ENCODE data around the gene DDX6. TPM values are rescaled to one million over a fixed set of nuclear protein-coding genes. Genes with fewer than 3 reads are reported as not detected.

Gene DDX6
- total RNA-seq, 1 experiment from 2014 or later = 229 TPM

DNA sequence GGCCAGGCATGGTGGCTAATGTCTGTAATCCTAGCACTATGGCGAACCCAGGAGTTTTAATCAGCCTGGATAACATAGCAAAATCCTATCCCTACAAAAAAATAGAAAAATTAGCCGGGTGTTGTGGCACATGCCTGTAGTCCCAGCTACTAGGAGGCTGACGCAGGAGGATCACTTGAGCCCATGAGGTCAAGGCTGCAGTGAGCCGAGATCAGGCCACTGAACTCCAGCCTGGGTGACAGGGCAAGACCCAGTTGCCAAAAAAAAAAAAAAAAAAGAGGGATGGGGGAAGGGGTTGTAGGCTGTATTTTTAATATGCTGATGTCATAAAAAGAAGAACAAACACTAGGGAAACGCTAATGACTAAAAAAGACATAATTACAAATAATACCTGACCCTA, 12.1 kb downstream of the DDX6 start:
- ChIA-PET POLR2A (ENCODE audit: low non-redundant PET) (no interaction called here), CTCF (no interaction called here)
- H3K27ac ChIP-seq (ENCODE audit: low read depth, low read length, poor library complexity, severe bottlenecking) = no peak overlapping the region
- intact Hi-C loops (cut with micrococcal nuclease; ENCODE audit: unreplicated experiment) = no loop called here
- BruUV-seq (replicated peaks) = TSS peak; percentile 2
- no peaks in the 10 kb centered on the region for H3K4me1 ChIP-seq (ENCODE audit: insufficient read depth, low read length, poor library complexity, severe bottlenecking)
- no peaks in the 10 kb centered on the region for H3K9me3 ChIP-seq (ENCODE audit: low read depth, low read length, poor library complexity, severe bottlenecking)
- DNase-seq (ENCODE audit: low spot score) = no peak
- no peak overlapping the region for H3K4me3 ChIP-seq (ENCODE audit: low read depth, low read length, poor library complexity, severe bottlenecking)
- TF ChIP-seq, protein P1, sequence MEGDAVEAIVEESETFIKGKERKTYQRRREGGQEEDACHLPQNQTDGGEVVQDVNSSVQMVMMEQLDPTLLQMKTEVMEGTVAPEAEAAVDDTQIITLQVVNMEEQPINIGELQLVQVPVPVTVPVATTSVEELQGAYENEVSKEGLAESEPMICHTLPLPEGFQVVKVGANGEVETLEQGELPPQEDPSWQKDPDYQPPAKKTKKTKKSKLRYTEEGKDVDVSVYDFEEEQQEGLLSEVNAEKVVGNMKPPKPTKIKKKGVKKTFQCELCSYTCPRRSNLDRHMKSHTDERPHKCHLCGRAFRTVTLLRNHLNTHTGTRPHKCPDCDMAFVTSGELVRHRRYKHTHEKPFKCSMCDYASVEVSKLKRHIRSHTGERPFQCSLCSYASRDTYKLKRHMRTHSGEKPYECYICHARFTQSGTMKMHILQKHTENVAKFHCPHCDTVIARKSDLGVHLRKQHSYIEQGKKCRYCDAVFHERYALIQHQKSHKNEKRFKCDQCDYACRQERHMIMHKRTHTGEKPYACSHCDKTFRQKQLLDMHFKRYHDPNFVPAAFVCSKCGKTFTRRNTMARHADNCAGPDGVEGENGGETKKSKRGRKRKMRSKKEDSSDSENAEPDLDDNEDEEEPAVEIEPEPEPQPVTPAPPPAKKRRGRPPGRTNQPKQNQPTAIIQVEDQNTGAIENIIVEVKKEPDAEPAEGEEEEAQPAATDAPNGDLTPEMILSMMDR (conservative IDR thresholded peaks at IDR 0.05; ENCODE audit: low read depth, low read length) = no peak
- TF ChIP-seq EZH2 (IDR thresholded peaks at IDR 0.05; ENCODE audit: borderline replicate concordance, low read depth, low read length, poor library complexity, severe bottlenecking) = no peak
- H3K27me3 ChIP-seq (replicated peaks; ENCODE audit: insufficient read depth, low read depth, low read length, poor library complexity) = no peaks in the 10 kb centered on the region
- H3K36me3 ChIP-seq (ENCODE audit: insufficient read depth, low read length, poor library complexity, severe bottlenecking) = peaks cover 96% of the 10 kb centered on the region

- no peaks in the 10 kb centered on the region for H3K4me1 ChIP-seq (ENCODE audit: insufficient read depth, low read length, poor library complexity, severe bottlenecking)
- ChIA-PET POLR2A (ENCODE audit: low non-redundant PET) (interaction anchor here (0.6 kb wide), 1 partner anchor 84 kb away, joined by 6 read pairs; no protein-coding TSS in a partner anchor), CTCF (interaction anchor here (0.6 kb wide), 1 partner anchor 375 kb away, joined by 3 read pairs; no protein-coding TSS in a partner anchor)
- no peak overlapping the region for H3K27ac ChIP-seq (ENCODE audit: low read depth, low read length, poor library complexity, severe bottlenecking)
- no peaks in the 10 kb centered on the region for H3K27me3 ChIP-seq (replicated peaks; ENCODE audit: insufficient read depth, low read depth, low read length, poor library complexity)
- peaks cover 90% of the 10 kb centered on the region for H3K36me3 ChIP-seq (ENCODE audit: insufficient read depth, low read length, poor library complexity, severe bottlenecking)
- BruUV-seq (replicated peaks) = no TSS peak
- TF ChIP-seq EZH2 (IDR thresholded peaks at IDR 0.05; ENCODE audit: borderline replicate concordance, low read depth, low read length, poor library complexity, severe bottlenecking) = no peak
- DNase-seq (ENCODE audit: low spot score) = no peak
- no peak overlapping the region for H3K4me3 ChIP-seq (ENCODE audit: low read depth, low read length, poor library complexity, severe bottlenecking)
- intact Hi-C loops (cut with micrococcal nuclease; ENCODE audit: unreplicated experiment) = no loop called here
- no peaks in the 10 kb centered on the region for H3K9me3 ChIP-seq (ENCODE audit: low read depth, low read length, poor library complexity, severe bottlenecking)
Observed at GRCh38 chr11:118774032-118774431, 16.9 kb downstream of the DDX6 start.

DNA sequence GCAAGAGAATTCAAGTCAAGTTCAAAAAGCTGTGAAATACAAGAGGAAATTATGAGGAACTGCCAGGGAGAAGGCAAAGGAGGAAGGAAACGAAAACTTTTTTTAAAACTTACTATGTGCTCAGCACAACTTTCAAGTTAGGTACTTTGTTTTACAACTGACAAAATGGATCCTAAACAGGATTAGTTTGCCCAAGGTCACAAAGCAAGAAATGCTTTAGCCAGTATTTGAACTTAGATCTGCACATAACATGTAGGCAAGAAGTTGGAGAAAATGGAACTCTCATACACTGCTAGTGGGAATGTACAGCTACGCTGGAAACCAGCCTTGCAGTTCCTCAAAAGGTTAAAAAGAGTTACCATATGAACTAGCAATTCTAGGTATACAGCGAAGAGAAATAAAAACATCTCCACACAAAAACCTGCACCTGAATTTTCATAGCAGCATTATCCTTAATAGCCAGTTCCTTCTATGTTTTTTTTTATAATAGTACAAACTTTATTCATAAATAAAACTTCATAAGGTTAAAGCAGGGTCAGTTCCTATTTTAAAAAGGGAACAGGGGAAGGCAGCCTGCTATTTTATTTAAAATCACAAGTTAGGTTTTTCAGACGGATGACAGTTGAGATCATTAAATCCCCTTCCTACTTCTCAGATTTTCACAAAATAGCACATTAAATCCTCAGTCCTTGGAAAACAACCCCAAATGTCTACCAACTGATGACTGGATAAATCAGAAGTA, 19.2 kb downstream of the DDX6 start:
- intact Hi-C loops (cut with micrococcal nuclease; ENCODE audit: unreplicated experiment) = no loop called here
- no peaks in the 10 kb centered on the region for H3K27me3 ChIP-seq (replicated peaks; ENCODE audit: insufficient read depth, low read depth, low read length, poor library complexity)
- CTCF ChIA-PET = no interaction called here
- no peaks in the 10 kb centered on the region for H3K4me1 ChIP-seq (ENCODE audit: insufficient read depth, low read length, poor library complexity, severe bottlenecking)
- no peak overlapping the region for H3K4me3 ChIP-seq (ENCODE audit: low read depth, low read length, poor library complexity, severe bottlenecking)
- POLR2A ChIA-PET (ENCODE audit: low non-redundant PET) = no interaction called here
- H3K9me3 ChIP-seq (ENCODE audit: low read depth, low read length, poor library complexity, severe bottlenecking) = no peaks in the 10 kb centered on the region
- H3K27ac ChIP-seq (ENCODE audit: low read depth, low read length, poor library complexity, severe bottlenecking) = peak overlapping the region; percentile 19
- DNase-seq (ENCODE audit: low spot score) = no peak
- H3K36me3 ChIP-seq (ENCODE audit: insufficient read depth, low read length, poor library complexity, severe bottlenecking) = peaks cover 89% of the 10 kb centered on the region
- no TSS peak for BruUV-seq (replicated peaks)
- TF ChIP-seq EZH2 (IDR thresholded peaks at IDR 0.05; ENCODE audit: borderline replicate concordance, low read depth, low read length, poor library complexity, severe bottlenecking) = no peak
- TF ChIP-seq, protein P1 (conservative IDR thresholded peaks at IDR 0.05; ENCODE audit: low read depth, low read length) = no peak
